Stomach (tissue), 9 donors: ENCODE data around the gene DCST2. TPM values are rescaled to one million over a fixed set of nuclear protein-coding genes. Genes with fewer than 3 reads are reported as not detected.

Experiments used
- DNase-seq, 2 donors: peaks; one replicate each; pipeline versions ENCODE4 v3.0.0 to v3.0.0-alpha.2; 2013 to 2019
- H3K27ac ChIP-seq, 5 donors: fragments of 200-600 bp in 4 of 5; sonication (generic) in 4 of 5; one replicate each; pipeline ENCODE4 v1.5.1; 2013 to 2019; ENCODE audit warnings: mild to moderate bottlenecking in 1 of 5, moderate library complexity in 1 of 5
- H3K27me3 ChIP-seq, 3 donors: fragments of 200-600 bp; sonication (generic); one replicate each; pipeline ENCODE4 v1.5.1; 2017 to 2019; ENCODE audit warnings: mixed run types in 1 of 3
- H3K36me3 ChIP-seq, 4 donors: fragments of 200-600 bp; sonication (generic); 1 replicate in 3 of 4; 2 replicates in 1 of 4; pipeline ENCODE4 v1.5.1; 2016 to 2019
- H3K4me1 ChIP-seq, 4 donors: fragments of 200-600 bp; sonication (generic); one replicate each; pipeline ENCODE4 v1.5.1; 2016 to 2019
- H3K4me3 ChIP-seq, 4 donors: fragments of 200-600 bp; sonication (generic) in 3 of 4; one replicate each; pipeline ENCODE4 v1.5.1; 2016 to 2019; ENCODE audit warnings: mild to moderate bottlenecking in 1 of 4
- H3K9me3 ChIP-seq, 4 donors: fragments of 200-600 bp; sonication (generic); one replicate each; pipeline ENCODE4 v1.5.1; 2016 to 2019
- EP300 ChIP-seq: sonication (generic); formaldehyde crosslinking; IDR thresholded peaks from one replicate; pipeline ENCODE4 v1.6.1; 2017; ENCODE audit warnings: antibody characterized with exemption
- POLR2A ChIP-seq, 4 donors: fragments of 450-650 bp; IDR thresholded peaks; one replicate each; pipeline ENCODE4 v1.6.1; 2016; ENCODE audit warnings: antibody characterized with exemption in 4 of 4, control low read depth in 2 of 4, mild to moderate bottlenecking in 1 of 4, moderate library complexity in 1 of 4
- POLR2AphosphoS5 ChIP-seq, 3 donors: sonication (generic); formaldehyde crosslinking; IDR thresholded peaks; one replicate each; pipeline ENCODE4 v1.6.1; 2016; ENCODE audit warnings: antibody characterized with exemption in 3 of 3
- WGBS, 5 donors: extraction: QIAGEN DNeasy Blood & Tissue Kit in 3 of 5; methylation state at CpG; one replicate each; pipeline versions ENCODE4 v1.1.5 to v1.1.7; 2013 to 2018; 5-methylcytosine and 5-hydroxymethylcytosine counted together
- intact Hi-C: fragments of 100-400 bp; cut with DNase I; formaldehyde crosslinking; loops from one replicate; pipeline ENCODE4 v1.15.1; 2023; ENCODE audit warnings: low total_unique reads
- polyA plus RNA-seq, 3 donors: library from polyadenylated mRNA; stranded (reverse); fragments of 200-250 nt; gene quantifications; one replicate each; pipeline ENCODE4 v1.2.3, GENCODE V29; 2013
- total RNA-seq, 5 donors: library from RNA; depleted of rRNA; stranded (reverse); fragments of >200 nt; gene quantifications; one replicate each; pipeline versions ENCODE4 v1.1.0 to v1.2.3, GENCODE V29; 2014 to 2016
- TF ChIP-seq, protein P1 (sequence below), 7 experiments: fragments of 450-650 bp in 4 of 7; fragments of 200-600 bp in 3 of 7; sonication (generic) in 3 of 7; IDR thresholded peaks; one replicate each; pipeline ENCODE4 v1.5.1; 2016 to 2019; ENCODE audit warnings: antibody characterized with exemption in 7 of 7, control low read depth in 2 of 7, mild to moderate bottlenecking in 1 of 7
- donor health status: healthy with polysubstance abuse.
- donor health status: Bipolar disorder and iron deficiency.
- donor health status: healthy.

The DCST2 gene
- total and polyA plus RNA-seq, 8 donors = 1.6 to 158 (median 6.4) TPM; not detected in 4

DNA sequence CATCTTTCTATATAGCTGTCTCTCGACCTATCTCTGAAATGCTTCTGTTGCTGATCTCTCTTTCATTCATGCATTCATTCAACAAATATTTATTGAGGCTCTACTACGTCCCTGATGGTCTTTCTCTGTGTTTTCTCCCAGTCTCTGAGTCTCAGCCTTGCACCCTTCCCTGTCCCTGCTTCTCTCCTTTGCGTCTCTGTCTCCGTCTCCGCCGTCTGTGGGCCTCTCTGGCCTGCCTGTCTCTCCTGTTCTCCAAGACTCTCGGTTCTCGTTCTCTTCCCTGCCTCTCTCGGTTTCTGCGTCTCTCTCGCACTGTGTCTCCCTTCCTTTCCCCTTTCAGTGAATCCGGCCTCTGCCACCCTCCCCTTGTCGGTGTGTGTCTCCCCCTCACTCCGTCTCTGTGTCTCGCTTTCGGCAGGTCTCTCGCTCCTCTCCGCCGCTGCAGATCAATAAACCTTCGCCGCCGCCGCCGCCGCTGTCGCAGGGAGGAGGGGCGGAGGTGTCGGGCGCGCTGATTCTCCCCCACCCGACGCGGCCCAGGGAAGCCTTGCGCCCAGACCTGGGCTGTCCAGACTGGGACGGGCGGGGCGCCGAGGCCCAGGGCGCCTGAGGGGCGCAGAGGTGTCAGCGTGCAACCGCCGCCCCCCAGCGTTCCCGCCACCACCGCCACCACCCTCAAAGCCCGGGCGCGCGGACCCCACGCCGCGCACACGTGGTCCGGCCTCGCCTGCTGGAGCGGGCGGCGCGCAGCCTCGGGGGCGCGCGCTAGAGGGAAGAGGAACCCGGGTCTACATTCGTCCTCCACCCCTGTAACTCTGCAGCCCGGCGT, 48.1 kb upstream of the DCST2 start:
- peaks cover 21 to 62% (median 57%) of the 10 kb centered on the region in 3 donors for H3K27me3 ChIP-seq
- no peaks in the 10 kb centered on the region for H3K36me3 ChIP-seq
- H3K27ac ChIP-seq = no peak overlapping the region
- TF ChIP-seq POLR2A (IDR thresholded peaks at IDR 0.05) (no peak), POLR2AphosphoS5 (IDR thresholded peaks at IDR 0.05) (no peak), EP300 (no peak)
- TF ChIP-seq, protein P1, sequence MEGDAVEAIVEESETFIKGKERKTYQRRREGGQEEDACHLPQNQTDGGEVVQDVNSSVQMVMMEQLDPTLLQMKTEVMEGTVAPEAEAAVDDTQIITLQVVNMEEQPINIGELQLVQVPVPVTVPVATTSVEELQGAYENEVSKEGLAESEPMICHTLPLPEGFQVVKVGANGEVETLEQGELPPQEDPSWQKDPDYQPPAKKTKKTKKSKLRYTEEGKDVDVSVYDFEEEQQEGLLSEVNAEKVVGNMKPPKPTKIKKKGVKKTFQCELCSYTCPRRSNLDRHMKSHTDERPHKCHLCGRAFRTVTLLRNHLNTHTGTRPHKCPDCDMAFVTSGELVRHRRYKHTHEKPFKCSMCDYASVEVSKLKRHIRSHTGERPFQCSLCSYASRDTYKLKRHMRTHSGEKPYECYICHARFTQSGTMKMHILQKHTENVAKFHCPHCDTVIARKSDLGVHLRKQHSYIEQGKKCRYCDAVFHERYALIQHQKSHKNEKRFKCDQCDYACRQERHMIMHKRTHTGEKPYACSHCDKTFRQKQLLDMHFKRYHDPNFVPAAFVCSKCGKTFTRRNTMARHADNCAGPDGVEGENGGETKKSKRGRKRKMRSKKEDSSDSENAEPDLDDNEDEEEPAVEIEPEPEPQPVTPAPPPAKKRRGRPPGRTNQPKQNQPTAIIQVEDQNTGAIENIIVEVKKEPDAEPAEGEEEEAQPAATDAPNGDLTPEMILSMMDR (IDR thresholded peaks at IDR 0.05) = no peak
- DNase-seq = peak in 1 of 2 donors; percentile 60
- H3K4me1 ChIP-seq = peaks cover 70 to 83% (median 79%) of the 10 kb centered on the region in 4 donors
- peak overlapping the region; percentile 3 to 51 (median 22) for H3K4me3 ChIP-seq
- H3K9me3 ChIP-seq = no peaks in the 10 kb centered on the region
- 2 to 5% (median 3%) methylated on average over 44 to 68 of the region's 68 CpGs for WGBS, 5 donors
- intact Hi-C loops = no loop called here

DNA sequence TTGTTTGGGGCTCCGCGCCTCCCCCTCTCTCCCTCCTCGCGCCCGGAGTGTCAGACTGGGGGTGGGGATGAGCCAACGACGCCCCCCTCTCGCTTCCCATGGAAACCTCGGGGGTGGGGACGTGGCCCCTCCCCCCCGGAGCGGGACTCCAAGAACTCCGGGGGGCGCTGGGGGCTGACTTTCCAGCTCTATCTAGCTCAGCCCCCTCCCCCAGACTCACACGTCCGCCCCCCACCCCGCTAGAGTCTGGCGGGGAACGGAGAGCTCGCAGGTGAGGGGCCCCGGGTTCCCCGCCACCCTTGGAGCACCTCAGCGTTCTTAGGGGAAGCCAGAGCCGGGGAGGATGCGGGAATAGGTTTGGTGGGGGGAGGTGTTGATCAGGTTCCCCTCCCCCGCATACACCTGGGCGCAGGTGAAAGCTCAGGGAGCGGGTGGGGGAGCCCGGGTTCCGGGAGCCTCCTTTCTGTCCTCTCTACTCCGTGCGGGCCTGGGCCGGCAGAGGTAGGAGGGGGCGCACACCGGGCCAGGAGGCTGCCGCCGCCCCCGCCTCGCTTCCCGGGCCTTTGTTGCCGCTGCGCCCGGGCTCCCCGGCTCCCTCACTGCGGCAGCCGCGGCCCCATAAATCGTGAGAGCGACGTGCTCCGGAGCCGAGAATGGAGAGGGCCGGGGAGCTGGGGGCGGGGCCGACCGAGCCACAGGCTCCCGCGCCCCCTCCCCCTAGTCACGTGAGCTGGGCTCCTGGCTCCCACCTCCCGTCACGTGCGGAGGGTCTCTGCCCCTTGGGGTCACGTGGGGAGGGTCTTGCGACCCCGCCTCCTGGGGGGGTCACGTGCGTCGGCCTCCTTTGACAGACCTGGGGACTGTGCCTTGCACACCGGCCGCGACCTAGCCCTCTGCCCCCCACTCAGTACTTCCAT, 47.0 kb upstream of the DCST2 start:
- H3K27ac ChIP-seq = no peak overlapping the region
- peaks cover 21 to 62% (median 57%) of the 10 kb centered on the region in 3 donors for H3K27me3 ChIP-seq
- peak overlapping the region; percentile 28 to 62 (median 46) for H3K4me3 ChIP-seq
- intact Hi-C loops = no loop called here
- no peak for TF ChIP-seq EP300
- TF ChIP-seq POLR2AphosphoS5 (IDR thresholded peaks at IDR 0.05) = no peak
- TF ChIP-seq POLR2A (IDR thresholded peaks at IDR 0.05) = no peak
- TF ChIP-seq, protein P1 (IDR thresholded peaks at IDR 0.05) = no peak
- WGBS, 5 donors = 1 to 2% (median 1%) methylated on average over 29 to 71 of the region's 71 CpGs
- peak in 1 of 2 donors; percentile 86 for DNase-seq
- H3K9me3 ChIP-seq = no peaks in the 10 kb centered on the region
- peaks cover 62 to 74% (median 70%) of the 10 kb centered on the region in 4 donors for H3K4me1 ChIP-seq
- no peaks in the 10 kb centered on the region for H3K36me3 ChIP-seq

DNA sequence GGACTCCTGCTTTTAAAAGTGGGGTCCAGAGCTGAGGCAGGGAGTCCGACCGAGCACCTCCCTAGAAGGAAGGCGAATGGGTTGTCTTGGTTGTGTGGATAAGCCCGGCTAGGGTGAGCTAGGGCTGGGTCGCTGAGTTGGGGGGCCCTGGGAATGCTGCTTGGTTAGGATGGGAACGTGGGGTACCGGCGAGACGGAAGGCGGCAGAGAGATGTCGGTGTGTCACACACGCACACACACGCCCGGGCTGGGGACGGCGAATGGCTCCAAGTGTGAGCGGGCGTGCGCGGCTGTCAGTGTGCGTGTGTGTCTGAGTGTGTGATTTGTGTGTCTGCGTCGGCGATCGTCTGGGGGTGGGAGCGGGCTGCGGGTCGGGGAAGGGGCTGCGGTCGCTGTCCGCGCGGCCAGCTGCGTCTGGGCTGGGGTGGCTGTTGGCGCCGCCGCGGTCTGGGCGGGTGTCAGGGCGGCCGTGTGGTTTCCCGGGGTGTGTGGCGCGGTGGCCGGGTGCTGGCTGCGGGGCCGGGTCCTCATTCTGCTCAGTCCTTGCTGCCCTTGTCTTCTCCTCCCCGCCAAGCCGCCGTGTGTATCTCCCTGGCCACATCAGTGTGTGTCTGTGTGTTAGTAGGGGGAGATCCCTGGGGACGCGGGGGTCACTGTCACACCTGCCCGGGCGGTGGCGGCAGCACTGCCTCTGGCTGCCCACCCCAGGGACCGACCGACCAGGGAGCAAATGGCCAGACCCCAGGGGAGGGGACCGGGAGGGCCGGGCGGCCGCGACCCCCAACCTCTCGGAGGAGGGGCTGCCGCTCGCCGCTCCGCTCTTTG, 46.1 kb upstream of the DCST2 start:
- H3K36me3 ChIP-seq = no peaks in the 10 kb centered on the region
- no peak overlapping the region for H3K27ac ChIP-seq
- DNase-seq = peak in 1 of 2 donors; percentile 65
- H3K4me1 ChIP-seq = peaks cover 60 to 69% (median 66%) of the 10 kb centered on the region in 4 donors
- peak overlapping the region; percentile 6 to 62 (median 46) for H3K4me3 ChIP-seq
- H3K27me3 ChIP-seq = peaks cover 21 to 62% (median 57%) of the 10 kb centered on the region in 3 donors
- TF ChIP-seq, protein P1 (IDR thresholded peaks at IDR 0.05) = no peak
- TF ChIP-seq POLR2A (IDR thresholded peaks at IDR 0.05) = no peak
- TF ChIP-seq EP300 = no peak
- TF ChIP-seq POLR2AphosphoS5 (IDR thresholded peaks at IDR 0.05) = no peak
- intact Hi-C loops = no loop called here
- 1 to 2% (median 1%) methylated on average over 28 to 67 of the region's 67 CpGs for WGBS, 5 donors
- H3K9me3 ChIP-seq = no peaks in the 10 kb centered on the region

DNA sequence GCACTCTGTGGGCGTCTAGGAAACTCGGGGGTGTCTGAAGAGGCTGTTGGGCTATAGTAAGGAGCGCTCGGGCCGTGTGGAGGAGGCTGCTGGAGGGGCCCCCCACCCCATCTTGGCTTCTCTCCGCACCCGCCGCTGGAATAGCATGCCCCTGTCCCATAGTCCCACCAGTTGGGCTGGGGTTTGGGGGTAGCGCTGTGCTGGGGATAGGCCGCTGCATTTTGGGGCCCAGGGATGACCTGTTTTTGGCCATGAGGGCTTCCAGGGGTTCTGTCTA, 45.6 kb upstream of the DCST2 start:
- Histone ChIP-seq H3K27ac (no peak overlapping the region), H3K4me3 (peak overlapping the region; percentile 42 to 62 (median 46)), H3K4me1 (peaks cover 55 to 64% (median 61%) of the 10 kb centered on the region in 4 donors), H3K9me3 (no peaks in the 10 kb centered on the region), H3K27me3 (peaks cover 21 to 58% (median 57%) of the 10 kb centered on the region in 3 donors), H3K36me3 (no peaks in the 10 kb centered on the region)
- TF ChIP-seq EP300 = no peak
- TF ChIP-seq, protein P1 (IDR thresholded peaks at IDR 0.05) = no peak
- TF ChIP-seq POLR2AphosphoS5 (IDR thresholded peaks at IDR 0.05) = no peak
- 1 to 7% (median 4%) methylated on average over 8 to 10 of the region's 10 CpGs for WGBS, 5 donors
- intact Hi-C loops = no loop called here
- DNase-seq = no peak
